ENCODE measurements around the gene SLC5A8. TPM values are rescaled to one million over a fixed set of nuclear protein-coding genes. Genes with fewer than 3 reads are reported as not detected.

The SLC5A8 gene
- total and polyA plus RNA-seq, 2 donors (not counting 1 experiment from before 2014, with no cell fraction given), result not detected

Small RNA genes within 50 kb of the gene (small RNA-seq; reads per million reads assigned to genes)
- not detected for gene RNU6-768P (ENCODE audit: insufficient read length, low read depth, low replicate concordance)

Other genes starting within 250 kb of the SLC5A8 start
- gene UTP20, start 69.9 kb upstream of the SLC5A8 start, total RNA-seq, result 19.7 and 22.7 TPM in 2 replicates
- 3.0 and 4.1 TPM in 2 replicates for gene UTP20, start 69.9 kb upstream of the SLC5A8 start, polyA plus RNA-seq
- gene ARL1, start 197.5 kb upstream of the SLC5A8 start, total RNA-seq, result 40.7 and 51.2 TPM in 2 replicates
- gene ARL1, start 197.5 kb upstream of the SLC5A8 start, polyA plus RNA-seq, result 13.8 and 14.3 TPM in 2 replicates